ENCODE measurements around the gene TXNRD2.

The TXNRD2 gene

GRCh38 chr22:19969141-19969928 lies 27.7 kb upstream of the TXNRD2 start:
- Histone ChIP-seq H3K36me3 (ENCODE audit: control insufficient read depth, insufficient read depth, low read length) (no peaks in the 10 kb centered on the region), H3K4me1 (ENCODE audit: control insufficient read depth, insufficient read depth, low read length) (peaks cover 19% of the 10 kb centered on the region), H3K9me3 (ENCODE audit: control insufficient read depth, low read length) (no peaks in the 10 kb centered on the region), H3K9ac (ENCODE audit: low read length) (no peak overlapping the region), H3K4me3 (ENCODE audit: low read length) (no peak overlapping the region), H3K27me3 (ENCODE audit: control insufficient read depth, insufficient read depth, low read length) (no peaks in the 10 kb centered on the region)

- H3K4me1 ChIP-seq (ENCODE audit: control insufficient read depth, insufficient read depth, low read length) = peaks cover 24% of the 10 kb centered on the region
- H3K27me3 ChIP-seq (ENCODE audit: control insufficient read depth, insufficient read depth, low read length) = no peaks in the 10 kb centered on the region
- no peak overlapping the region for H3K4me3 ChIP-seq (ENCODE audit: low read length)
- no peak overlapping the region for H3K9ac ChIP-seq (ENCODE audit: low read length)
- H3K9me3 ChIP-seq (ENCODE audit: control insufficient read depth, low read length) = no peaks in the 10 kb centered on the region
- no peaks in the 10 kb centered on the region for H3K36me3 ChIP-seq (ENCODE audit: control insufficient read depth, insufficient read depth, low read length)
Measured at GRCh38 chr22:19968450-19968891, 26.9 kb upstream of the TXNRD2 start.

- Histone ChIP-seq H3K4me1 (ENCODE audit: control insufficient read depth, insufficient read depth, low read length) (peaks cover 29% of the 10 kb centered on the region), H3K27me3 (ENCODE audit: control insufficient read depth, insufficient read depth, low read length) (no peaks in the 10 kb centered on the region), H3K9ac (ENCODE audit: low read length) (no peak overlapping the region), H3K36me3 (ENCODE audit: control insufficient read depth, insufficient read depth, low read length) (no peaks in the 10 kb centered on the region), H3K4me3 (ENCODE audit: low read length) (no peak overlapping the region), H3K9me3 (ENCODE audit: control insufficient read depth, low read length) (no peaks in the 10 kb centered on the region)
Measured at GRCh38 chr22:19967850-19968449, 26.3 kb upstream of the TXNRD2 start.

GRCh38 chr22:19966908-19967750 lies 25.5 kb upstream of the TXNRD2 start:
- no peaks in the 10 kb centered on the region for H3K9me3 ChIP-seq (ENCODE audit: control insufficient read depth, low read length)
- no peaks in the 10 kb centered on the region for H3K36me3 ChIP-seq (ENCODE audit: control insufficient read depth, insufficient read depth, low read length)
- peaks cover 35% of the 10 kb centered on the region for H3K4me1 ChIP-seq (ENCODE audit: control insufficient read depth, insufficient read depth, low read length)
- H3K4me3 ChIP-seq (ENCODE audit: low read length) = no peak overlapping the region
- no peaks in the 10 kb centered on the region for H3K27me3 ChIP-seq (ENCODE audit: control insufficient read depth, insufficient read depth, low read length)
- no peak overlapping the region for H3K9ac ChIP-seq (ENCODE audit: low read length)

- Histone ChIP-seq H3K9me3 (ENCODE audit: control insufficient read depth, low read length) (no peaks in the 10 kb centered on the region), H3K4me3 (ENCODE audit: low read length) (no peak overlapping the region), H3K27me3 (ENCODE audit: control insufficient read depth, insufficient read depth, low read length) (no peaks in the 10 kb centered on the region), H3K4me1 (ENCODE audit: control insufficient read depth, insufficient read depth, low read length) (peaks cover 46% of the 10 kb centered on the region), H3K36me3 (ENCODE audit: control insufficient read depth, insufficient read depth, low read length) (no peaks in the 10 kb centered on the region), H3K9ac (ENCODE audit: low read length) (no peak overlapping the region)
Measured at GRCh38 chr22:19965771-19966709, 24.4 kb upstream of the TXNRD2 start.

GRCh38 chr22:19964701-19965386 lies 23.2 kb upstream of the TXNRD2 start:
- Histone ChIP-seq H3K9ac (ENCODE audit: low read length) (no peak overlapping the region), H3K27me3 (ENCODE audit: control insufficient read depth, insufficient read depth, low read length) (no peaks in the 10 kb centered on the region), H3K4me3 (ENCODE audit: low read length) (no peak overlapping the region), H3K9me3 (ENCODE audit: control insufficient read depth, low read length) (no peaks in the 10 kb centered on the region), H3K4me1 (ENCODE audit: control insufficient read depth, insufficient read depth, low read length) (peaks cover 53% of the 10 kb centered on the region), H3K36me3 (ENCODE audit: control insufficient read depth, insufficient read depth, low read length) (no peaks in the 10 kb centered on the region)

- Histone ChIP-seq H3K36me3 (ENCODE audit: control insufficient read depth, insufficient read depth, low read length) (no peaks in the 10 kb centered on the region), H3K9ac (ENCODE audit: low read length) (peak overlapping the region; percentile 64), H3K4me1 (ENCODE audit: control insufficient read depth, insufficient read depth, low read length) (peaks cover 58% of the 10 kb centered on the region), H3K4me3 (ENCODE audit: low read length) (no peak overlapping the region), H3K9me3 (ENCODE audit: control insufficient read depth, low read length) (no peaks in the 10 kb centered on the region), H3K27me3 (ENCODE audit: control insufficient read depth, insufficient read depth, low read length) (no peaks in the 10 kb centered on the region)
Measured at GRCh38 chr22:19963863-19964642, 22.4 kb upstream of the TXNRD2 start.

GRCh38 chr22:19962909-19963806 lies 21.5 kb upstream of the TXNRD2 start:
- H3K27me3 ChIP-seq (ENCODE audit: control insufficient read depth, insufficient read depth, low read length) = no peaks in the 10 kb centered on the region
- H3K36me3 ChIP-seq (ENCODE audit: control insufficient read depth, insufficient read depth, low read length) = no peaks in the 10 kb centered on the region
- no peaks in the 10 kb centered on the region for H3K9me3 ChIP-seq (ENCODE audit: control insufficient read depth, low read length)
- peak overlapping the region; percentile 51 for H3K4me3 ChIP-seq (ENCODE audit: low read length)
- peaks cover 58% of the 10 kb centered on the region for H3K4me1 ChIP-seq (ENCODE audit: control insufficient read depth, insufficient read depth, low read length)
- H3K9ac ChIP-seq (ENCODE audit: low read length) = peak overlapping the region; percentile 64

- Histone ChIP-seq H3K4me3 (ENCODE audit: low read length) (peak overlapping the region; percentile 51), H3K27me3 (ENCODE audit: control insufficient read depth, insufficient read depth, low read length) (no peaks in the 10 kb centered on the region), H3K9ac (ENCODE audit: low read length) (peak overlapping the region; percentile 64), H3K4me1 (ENCODE audit: control insufficient read depth, insufficient read depth, low read length) (peaks cover 54% of the 10 kb centered on the region), H3K9me3 (ENCODE audit: control insufficient read depth, low read length) (no peaks in the 10 kb centered on the region), H3K36me3 (ENCODE audit: control insufficient read depth, insufficient read depth, low read length) (no peaks in the 10 kb centered on the region)
Measured at GRCh38 chr22:19962246-19962908, 20.8 kb upstream of the TXNRD2 start.

Data from mucosa of stomach (tissue), 1 donor.